Activated T-cell treated with anti-CD3 and anti-CD28 coated beads, Interleukin-2, amount 50 U/mL, for 72 hours (primary cell): ENCODE data around the gene GANC. TPM values are rescaled to one million over a fixed set of nuclear protein-coding genes. Genes with fewer than 3 reads are reported as not detected.
A peak's percentile ranks its signal among the peaks of the same experiment; 100 is the strongest.

Experiments
- ATAC-seq, 2 donors: fragments of 150-1000 bp; cut with Tn5 transposase; replicated peaks in 1 of 2; 2 replicates each; pipeline ENCODE4 v1.10.0; 2021; ENCODE audit warnings: moderate library complexity in 2 of 2, mild to moderate bottlenecking in 1 of 2
- DNase-seq, 2 donors: peaks; one replicate each; pipeline ENCODE4 v3.0.0; 2021 to 2022; ENCODE audit warnings: mixed read lengths in 1 of 2
- H3K27ac Mint-ChIP-seq: one replicate; pipeline ENCODE4 v1.8.0; 2022; ENCODE audit warnings: mild to moderate bottlenecking, moderate library complexity, mixed read lengths
- H3K27me3 Mint-ChIP-seq: one replicate; pipeline ENCODE4 v1.8.0; 2022; ENCODE audit warnings: low read depth, mixed read lengths
- H3K36me3 Mint-ChIP-seq, 2 donors: one replicate each; pipeline ENCODE4 v1.8.0; 2022; ENCODE audit warnings: mixed read lengths in 2 of 2, mild to moderate bottlenecking in 1 of 2; ENCODE audit not compliant: insufficient read depth in 2 of 2
- H3K4me1 Mint-ChIP-seq: one replicate; pipeline ENCODE4 v1.8.0; 2022; ENCODE audit warnings: low read depth, mixed read lengths
- H3K4me3 Mint-ChIP-seq, 2 donors: one replicate each; pipeline ENCODE4 v1.8.0; 2022; ENCODE audit warnings: mild to moderate bottlenecking in 2 of 2, mixed read lengths in 2 of 2, moderate library complexity in 2 of 2
- H3K9me3 Mint-ChIP-seq, 2 donors: one replicate each; pipeline ENCODE4 v1.8.0; 2022; ENCODE audit warnings: mixed read lengths in 2 of 2
- total RNA-seq, 2 donors: library from RNA; stranded (reverse); gene quantifications; one replicate each; pipeline ENCODE4 v1.2.3, GENCODE V29; 2022

Gene GANC
- total RNA-seq, 2 donors from 2014 or later = 27.3 to 34.1 TPM

DNA sequence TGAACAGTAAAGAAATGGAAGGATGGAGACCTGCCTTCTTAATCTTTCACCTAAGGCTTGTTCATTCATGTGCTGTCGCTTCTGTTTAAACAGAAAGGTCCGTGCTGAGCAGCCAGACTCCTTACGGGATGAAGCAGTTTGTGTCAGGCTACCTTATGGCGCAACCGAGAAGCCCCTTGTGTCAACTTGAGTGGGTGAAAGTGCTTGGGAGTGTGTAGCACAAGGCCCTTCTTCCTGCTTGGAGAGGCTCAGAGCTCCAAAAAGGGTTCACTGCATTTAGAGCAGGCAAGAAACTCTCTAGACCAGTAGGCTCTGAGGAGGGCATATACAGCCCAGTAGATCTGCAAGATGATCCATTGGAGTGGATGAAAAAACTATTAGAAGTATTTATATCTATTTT lies 102.3 kb downstream of the GANC start:
- Mint-ChIP-seq H3K27ac (no peak overlapping the region), H3K4me3 (no peak overlapping the region), H3K9me3 (peaks cover 4 to 5% of the 10 kb centered on the region in 2 donors), H3K4me1 (no peaks in the 10 kb centered on the region), H3K27me3 (no peaks in the 10 kb centered on the region), H3K36me3 (peaks cover 2 to 5% of the 10 kb centered on the region in 2 donors)
- ATAC-seq (no peak), DNase-seq (no peak)

DNA sequence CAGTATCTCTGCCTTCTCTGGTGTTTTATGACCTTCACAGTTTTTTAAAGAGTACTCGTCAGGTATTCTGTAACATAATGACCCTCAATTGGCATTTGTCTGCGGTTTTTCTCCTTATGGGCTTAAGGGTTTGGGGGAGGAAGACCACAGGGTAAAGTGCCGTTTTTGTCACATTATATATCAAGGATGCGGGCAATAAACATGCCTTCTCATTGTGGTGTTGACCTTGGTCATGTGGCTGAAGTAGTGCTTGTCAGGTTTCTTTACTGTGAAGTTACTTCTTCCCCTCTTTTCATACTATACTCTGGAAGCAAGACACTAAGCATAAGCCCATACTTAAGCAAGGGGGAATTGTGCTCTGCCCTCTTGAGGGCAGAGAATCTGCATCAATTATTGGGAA lies 102.9 kb downstream of the GANC start:
- H3K9me3 Mint-ChIP-seq = peaks cover 4 to 5% of the 10 kb centered on the region in 2 donors
- DNase-seq (no peak), ATAC-seq (no peak)
- H3K4me3 Mint-ChIP-seq = no peak overlapping the region
- H3K27me3 Mint-ChIP-seq = no peaks in the 10 kb centered on the region
- no peaks in the 10 kb centered on the region for H3K4me1 Mint-ChIP-seq
- peaks cover 2 to 5% of the 10 kb centered on the region in 2 donors for H3K36me3 Mint-ChIP-seq
- no peak overlapping the region for H3K27ac Mint-ChIP-seq

- no peaks in the 10 kb centered on the region for H3K27me3 Mint-ChIP-seq
- DNase-seq = no peak
- H3K9me3 Mint-ChIP-seq = peaks cover 4 to 5% of the 10 kb centered on the region in 2 donors
- H3K4me3 Mint-ChIP-seq = no peak overlapping the region
- H3K4me1 Mint-ChIP-seq = no peaks in the 10 kb centered on the region
- ATAC-seq = no peak
- no peak overlapping the region for H3K27ac Mint-ChIP-seq
- peaks cover 2 to 5% of the 10 kb centered on the region in 2 donors for H3K36me3 Mint-ChIP-seq
Observed at GRCh38 chr15:42378011-42378410, 105.0 kb downstream of the GANC start.

DNA sequence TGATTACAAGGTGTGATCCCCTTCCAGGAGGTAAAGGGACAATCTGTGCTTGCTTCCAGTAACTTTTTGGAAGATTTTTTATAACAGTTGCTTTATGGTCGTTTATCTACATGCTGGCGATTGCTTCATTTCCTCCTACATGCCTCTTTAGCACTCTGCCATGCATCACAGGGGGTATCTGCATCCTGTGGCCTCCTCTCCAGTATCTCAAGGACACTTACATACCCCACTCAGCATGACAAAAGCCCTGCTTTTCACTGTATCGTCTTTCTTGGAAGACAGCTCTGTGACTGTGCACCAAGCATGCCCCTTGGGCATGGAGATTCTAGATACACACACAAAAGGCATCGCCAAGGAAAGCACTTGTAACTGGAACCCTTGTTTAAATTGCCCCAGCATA lies 111.6 kb downstream of the GANC start:
- H3K27ac Mint-ChIP-seq = no peak overlapping the region
- DNase-seq (no peak), ATAC-seq (no peak)
- H3K4me3 Mint-ChIP-seq = no peak overlapping the region
- H3K27me3 Mint-ChIP-seq = no peaks in the 10 kb centered on the region
- no peaks in the 10 kb centered on the region for H3K9me3 Mint-ChIP-seq
- no peaks in the 10 kb centered on the region for H3K36me3 Mint-ChIP-seq
- no peaks in the 10 kb centered on the region for H3K4me1 Mint-ChIP-seq

DNA sequence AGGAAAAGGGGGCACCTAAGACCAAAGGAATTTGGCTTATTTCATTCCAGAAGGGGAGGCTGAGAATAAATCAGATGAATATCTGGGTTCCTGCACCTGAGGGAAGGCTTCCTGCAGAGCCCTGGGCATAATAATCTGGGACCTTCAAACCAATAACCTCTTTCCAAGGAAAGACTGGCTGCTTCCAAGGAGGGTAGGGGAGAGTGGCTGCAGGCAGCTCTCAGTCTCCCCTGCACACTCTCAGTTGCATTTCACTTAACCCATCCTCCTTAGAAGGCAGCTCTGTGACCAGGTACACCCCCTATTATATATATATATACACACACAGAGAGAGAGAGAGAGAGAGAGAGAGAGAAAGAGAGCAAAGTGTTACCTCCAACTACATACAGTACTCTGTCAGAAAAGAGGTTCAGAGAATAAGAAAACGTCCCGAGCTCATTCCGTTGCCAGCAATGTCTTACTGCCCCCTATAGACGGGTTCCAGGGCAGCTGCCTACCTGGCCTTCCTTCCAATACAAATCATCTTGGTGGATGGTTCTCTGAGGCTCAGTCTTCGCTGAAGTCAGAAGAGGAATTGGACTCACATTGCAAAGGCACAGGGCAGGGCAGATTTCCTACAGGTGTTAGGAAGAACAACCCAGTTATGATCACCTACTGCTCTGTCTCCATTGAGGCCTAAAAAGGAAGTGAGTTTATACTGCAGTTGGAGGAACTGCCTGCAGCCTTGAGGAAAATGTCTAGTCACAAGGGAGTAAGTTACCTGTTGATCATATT lies 112.4 kb downstream of the GANC start:
- no peaks in the 10 kb centered on the region for H3K4me1 Mint-ChIP-seq
- ATAC-seq = peak; percentile 49 to 58
- H3K27me3 Mint-ChIP-seq = no peaks in the 10 kb centered on the region
- no peak overlapping the region for H3K4me3 Mint-ChIP-seq
- no peaks in the 10 kb centered on the region for H3K36me3 Mint-ChIP-seq
- no peaks in the 10 kb centered on the region for H3K9me3 Mint-ChIP-seq
- no peak overlapping the region for H3K27ac Mint-ChIP-seq
- peak; percentile 23 to 44 for DNase-seq

GRCh38 chr15:42385980-42386700 lies 113.1 kb downstream of the GANC start:
- H3K9me3 Mint-ChIP-seq = no peaks in the 10 kb centered on the region
- ATAC-seq (no peak), DNase-seq (no peak)
- no peaks in the 10 kb centered on the region for H3K4me1 Mint-ChIP-seq
- no peak overlapping the region for H3K4me3 Mint-ChIP-seq
- no peaks in the 10 kb centered on the region for H3K27me3 Mint-ChIP-seq
- no peak overlapping the region for H3K27ac Mint-ChIP-seq
- no peaks in the 10 kb centered on the region for H3K36me3 Mint-ChIP-seq

DNA sequence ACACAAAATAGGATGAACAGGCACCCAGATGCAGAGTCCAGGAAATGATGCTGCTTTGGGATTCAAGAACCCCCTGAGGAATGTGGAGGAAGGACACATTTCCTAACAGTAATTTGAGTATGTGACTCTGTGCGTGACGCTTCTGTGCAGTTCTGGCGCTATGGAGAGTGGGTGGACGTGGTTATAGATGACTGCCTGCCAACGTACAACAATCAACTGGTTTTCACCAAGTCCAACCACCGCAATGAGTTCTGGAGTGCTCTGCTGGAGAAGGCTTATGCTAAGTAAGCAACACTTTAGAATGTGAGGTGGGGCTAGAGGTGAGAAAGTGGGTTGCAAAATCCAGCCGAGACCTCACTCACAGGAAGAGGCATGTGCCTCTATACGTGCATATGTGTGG lies 114.6 kb downstream of the GANC start:
- Mint-ChIP-seq H3K27ac (no peak overlapping the region), H3K4me1 (no peaks in the 10 kb centered on the region), H3K27me3 (no peaks in the 10 kb centered on the region), H3K36me3 (no peaks in the 10 kb centered on the region), H3K9me3 (no peaks in the 10 kb centered on the region), H3K4me3 (no peak overlapping the region)
- ATAC-seq (no peak), DNase-seq (no peak)

DNA sequence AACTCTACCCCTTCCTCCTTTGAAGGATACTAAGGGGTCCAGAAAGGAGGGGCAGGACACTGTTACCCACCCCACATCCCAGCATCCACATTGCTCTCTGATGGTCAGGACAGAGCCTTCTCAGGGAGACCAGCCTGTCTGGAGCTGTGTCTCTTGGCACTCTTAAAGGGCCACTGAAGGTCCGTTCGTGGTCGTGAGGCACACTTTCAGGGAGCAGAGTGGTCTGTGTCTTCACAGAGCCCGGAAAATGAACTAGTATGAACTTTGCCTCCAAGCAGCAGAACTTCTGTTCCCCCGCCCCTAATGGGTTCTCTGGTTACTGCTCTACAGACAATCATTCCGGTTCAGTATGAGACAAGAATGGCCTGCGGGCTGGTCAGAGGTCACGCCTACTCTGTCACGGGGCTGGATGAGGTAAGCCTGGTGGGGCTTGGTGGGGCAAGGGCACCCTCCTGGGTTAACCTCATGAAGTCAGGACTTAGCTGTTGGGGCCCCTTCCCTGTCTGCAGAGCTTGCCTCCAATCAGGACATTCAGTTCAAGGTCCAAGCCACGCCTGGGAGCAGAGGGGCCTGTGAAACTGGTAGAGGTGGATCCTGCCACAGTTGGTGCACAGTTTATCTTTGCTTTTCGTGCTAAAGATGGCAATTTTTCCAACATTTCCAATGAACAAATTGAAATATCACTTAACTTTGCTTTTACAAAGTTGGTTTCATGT lies 119.5 kb downstream of the GANC start:
- Mint-ChIP-seq H3K4me3 (no peak overlapping the region), H3K4me1 (no peaks in the 10 kb centered on the region), H3K36me3 (no peaks in the 10 kb centered on the region), H3K27me3 (no peaks in the 10 kb centered on the region), H3K27ac (no peak overlapping the region), H3K9me3 (no peaks in the 10 kb centered on the region)
- no peak for DNase-seq
- no peak for ATAC-seq

DNA sequence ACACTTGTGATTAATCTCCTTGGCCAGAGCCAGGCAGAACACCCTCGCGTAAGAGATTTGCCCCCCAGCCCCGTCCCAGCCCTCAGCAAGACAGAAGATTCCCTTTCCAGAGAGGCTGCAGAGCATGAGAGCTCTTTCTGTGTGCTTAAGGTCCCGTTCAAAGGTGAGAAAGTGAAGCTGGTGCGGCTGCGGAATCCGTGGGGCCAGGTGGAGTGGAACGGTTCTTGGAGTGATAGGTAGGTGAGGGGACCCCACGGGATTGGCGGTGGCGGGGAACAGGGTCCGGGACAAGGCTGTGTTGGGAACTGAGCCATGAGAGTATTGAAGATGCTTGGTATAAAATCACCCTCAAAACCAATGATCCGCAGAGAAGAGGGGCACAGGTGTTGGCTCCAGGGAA lies 121.1 kb downstream of the GANC start:
- DNase-seq (no peak), ATAC-seq (no peak)
- Mint-ChIP-seq H3K4me1 (no peaks in the 10 kb centered on the region), H3K9me3 (no peaks in the 10 kb centered on the region), H3K36me3 (no peaks in the 10 kb centered on the region), H3K27me3 (no peaks in the 10 kb centered on the region), H3K27ac (no peak overlapping the region), H3K4me3 (no peak overlapping the region)

DNA sequence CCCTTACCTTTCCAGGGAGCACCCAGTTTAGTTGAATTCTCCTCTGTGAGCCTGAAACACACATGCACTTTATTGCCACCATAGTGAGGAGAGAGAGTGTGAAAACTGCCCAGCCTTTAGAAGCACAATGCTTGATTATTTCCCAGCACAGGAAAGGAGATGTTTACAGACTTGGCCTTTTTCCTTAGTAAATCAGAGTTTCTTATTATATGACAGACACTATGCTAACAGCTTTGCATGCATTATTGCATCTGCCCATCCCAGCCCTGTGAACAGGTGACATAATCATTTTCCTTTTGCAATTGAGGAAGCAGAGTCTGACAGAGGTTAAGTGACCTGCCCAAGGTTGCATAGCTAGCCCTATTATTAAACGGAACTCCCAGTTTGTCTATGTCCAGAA lies 122.8 kb downstream of the GANC start:
- Mint-ChIP-seq H3K4me1 (no peaks in the 10 kb centered on the region), H3K9me3 (no peaks in the 10 kb centered on the region), H3K4me3 (no peak overlapping the region), H3K27me3 (no peaks in the 10 kb centered on the region), H3K36me3 (peaks cover 0 to 2% of the 10 kb centered on the region in 2 donors), H3K27ac (no peak overlapping the region)
- DNase-seq (no peak), ATAC-seq (no peak)

GRCh38 chr15:42401544-42402454 lies 128.8 kb downstream of the GANC start:
- Mint-ChIP-seq H3K4me1 (peaks cover 6% of the 10 kb centered on the region), H3K36me3 (peaks cover 0 to 2% of the 10 kb centered on the region in 2 donors), H3K27ac (no peak overlapping the region), H3K27me3 (no peaks in the 10 kb centered on the region), H3K4me3 (peak overlapping the region; percentile 18 to 69), H3K9me3 (no peaks in the 10 kb centered on the region)
- ATAC-seq = peak; percentile 58 to 59
- no peak for DNase-seq

DNA sequence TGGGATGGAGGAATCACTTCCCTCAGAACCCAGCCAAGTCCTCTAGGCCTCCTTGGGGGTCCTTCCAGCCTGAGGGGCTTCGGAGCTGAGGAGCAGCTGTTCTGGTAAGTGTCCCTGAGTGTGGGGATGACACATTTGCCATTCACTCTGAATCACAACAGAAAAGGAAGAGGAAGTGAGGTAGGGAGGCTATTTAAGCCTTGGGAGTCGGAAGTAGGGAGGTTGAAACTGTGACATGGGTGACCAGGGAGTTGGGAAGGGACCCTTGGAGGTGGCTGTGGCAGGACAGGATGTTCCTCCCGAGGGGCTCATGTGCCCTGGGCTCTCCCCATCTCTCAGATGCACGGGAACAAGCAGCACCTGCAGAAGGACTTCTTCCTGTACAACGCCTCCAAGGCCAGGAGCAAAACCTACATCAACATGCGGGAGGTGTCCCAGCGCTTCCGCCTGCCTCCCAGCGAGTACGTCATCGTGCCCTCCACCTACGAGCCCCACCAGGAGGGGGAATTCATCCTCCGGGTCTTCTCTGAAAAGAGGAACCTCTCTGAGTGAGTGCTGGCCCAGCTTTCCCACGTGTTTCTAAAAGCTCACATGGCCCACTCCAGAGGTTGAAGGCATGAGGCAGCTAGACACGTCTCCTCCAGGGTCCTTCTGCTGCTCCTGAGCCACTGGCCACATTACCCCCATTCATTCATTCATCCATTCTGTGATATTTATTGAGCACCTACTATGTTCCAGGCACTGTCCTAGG lies 129.6 kb downstream of the GANC start:
- Mint-ChIP-seq H3K27me3 (no peaks in the 10 kb centered on the region), H3K4me1 (peaks cover 6% of the 10 kb centered on the region), H3K36me3 (peaks cover 0 to 2% of the 10 kb centered on the region in 2 donors), H3K4me3 (no peak overlapping the region), H3K27ac (no peak overlapping the region), H3K9me3 (no peaks in the 10 kb centered on the region)
- ATAC-seq (peak; percentile 12 to 16), DNase-seq (no peak)
